WTC11 (cell line): Measurements from ENCODE around the gene PCBP3. TPM values are rescaled to one million over a fixed set of nuclear protein-coding genes. Genes with fewer than 3 reads are reported as not detected.

Experiments
- ARID4B ChIP-seq: sonication (generic); formaldehyde crosslinking; IDR thresholded peaks from 2 replicates; pipeline ENCODE4 v1.8.0; 2023; ENCODE audit warnings: missing genetic modification reagents, mild to moderate bottlenecking, borderline replicate concordance
- FOXJ3 ChIP-seq: sonication (generic); formaldehyde crosslinking; IDR thresholded peaks from 2 replicates; pipeline ENCODE4 v1.9.0; 2021; ENCODE audit warnings: missing genetic modification reagents, mild to moderate bottlenecking, borderline replicate concordance
- FOXP1 ChIP-seq: sonication (generic); formaldehyde crosslinking; IDR thresholded peaks from 2 replicates; pipeline ENCODE4 v1.8.0; 2022; ENCODE audit warnings: missing genetic modification reagents, mild to moderate bottlenecking, moderate library complexity, borderline replicate concordance
- FOXP4 ChIP-seq: sonication (generic); formaldehyde crosslinking; IDR thresholded peaks from 2 replicates; pipeline ENCODE4 v1.8.0; 2022; ENCODE audit warnings: mild to moderate bottlenecking, missing genetic modification reagents
- GRHL2 ChIP-seq: fragments of 250-450 bp; sonication (Bioruptor Pico); IDR thresholded peaks from 2 replicates; pipeline ENCODE4 v1.8.0; 2022; ENCODE audit warnings: mild to moderate bottlenecking, moderate library complexity; ENCODE audit not compliant: insufficient replicate concordance, severe bottlenecking
- GTF2I ChIP-seq: fragments of 250-450 bp; sonication (Bioruptor Pico); conservative IDR thresholded peaks from 2 replicates; pipeline ENCODE4 v1.4.0; 2021; ENCODE audit warnings: mild to moderate bottlenecking
- IRF1 ChIP-seq: sonication (generic); formaldehyde crosslinking; IDR thresholded peaks from 2 replicates; pipeline ENCODE4 v1.8.0; 2023; ENCODE audit warnings: missing genetic modification reagents
- MXD4 ChIP-seq: fragments of 250-450 bp; sonication (Bioruptor Pico); IDR thresholded peaks from 2 replicates; pipeline ENCODE4 v1.8.0; 2021; ENCODE audit warnings: mild to moderate bottlenecking, moderate library complexity, borderline replicate concordance
- MYBL2 ChIP-seq: sonication (generic); formaldehyde crosslinking; IDR thresholded peaks from 2 replicates; pipeline ENCODE4 v1.8.1; 2023; ENCODE audit warnings: mild to moderate bottlenecking, moderate library complexity, missing genetic modification reagents
- NFE2L1 ChIP-seq: sonication (generic); formaldehyde crosslinking; IDR thresholded peaks from 2 replicates; pipeline ENCODE4 v1.8.1; 2023; ENCODE audit warnings: missing genetic modification reagents
- NFYB ChIP-seq: sonication (generic); formaldehyde crosslinking; conservative IDR thresholded peaks from 2 replicates; pipeline ENCODE4 v1.8.0; 2022; ENCODE audit warnings: low read depth, missing genetic modification reagents
- RELA ChIP-seq: sonication (generic); formaldehyde crosslinking; IDR thresholded peaks from 2 replicates; pipeline ENCODE4 v1.8.1; 2022; ENCODE audit warnings: missing genetic modification reagents, mild to moderate bottlenecking, borderline replicate concordance
- SP1 ChIP-seq: sonication (generic); formaldehyde crosslinking; conservative IDR thresholded peaks from 2 replicates; pipeline ENCODE4 v1.8.1; 2022; ENCODE audit warnings: missing genetic modification reagents
- TCF7 ChIP-seq: sonication (generic); formaldehyde crosslinking; IDR thresholded peaks from 2 replicates; pipeline ENCODE4 v1.8.0; 2022; ENCODE audit warnings: mild to moderate bottlenecking, low read depth, missing genetic modification reagents, moderate library complexity
- TP53 ChIP-seq: sonication (generic); formaldehyde crosslinking; IDR thresholded peaks from 2 replicates; pipeline ENCODE4 v1.8.1; 2023; ENCODE audit warnings: mild to moderate bottlenecking, missing genetic modification reagents
- USF2 ChIP-seq: sonication (generic); formaldehyde crosslinking; IDR thresholded peaks from 2 replicates; pipeline ENCODE4 v1.8.1; 2023; ENCODE audit warnings: mild to moderate bottlenecking, missing genetic modification reagents, moderate library complexity
- ZNF121 ChIP-seq: sonication (generic); formaldehyde crosslinking; IDR thresholded peaks from 2 replicates; pipeline ENCODE4 v1.8.0; 2023; ENCODE audit warnings: missing genetic modification reagents
- ZNF281 ChIP-seq: sonication (generic); formaldehyde crosslinking; IDR thresholded peaks from 2 replicates; pipeline ENCODE4 v1.8.0; 2023; ENCODE audit warnings: mild to moderate bottlenecking, missing genetic modification reagents
- ZNF317 ChIP-seq: sonication (generic); formaldehyde crosslinking; IDR thresholded peaks from 2 replicates; pipeline ENCODE4 v1.8.1; 2023; ENCODE audit warnings: low read depth, mild to moderate bottlenecking, moderate library complexity, missing genetic modification reagents, borderline replicate concordance
- total RNA-seq: library from RNA; stranded (reverse); gene quantifications from 3 replicates; pipeline ENCODE4 v1.2.3, GENCODE V29; 2021

PCBP3 gene
- total RNA-seq, 1 experiment from 2014 or later, result 8.5 TPM

GRCh38 chr21:45981151-45982091, 337.9 kb downstream of the PCBP3 start, which contains the start of gene COL6A1 (continued):
- TF ChIP-seq ZNF121 (CRISPR knock-in tag), result peak; percentile 96
- TF ChIP-seq ARID4B, result no peak; the same call in 1 of the 2 replicates
- TF ChIP-seq TP53 (CRISPR knock-in tag), result 0 out of 2 replicates have a peak, but pooled peaks have one; percentile 39
- no peak for TF ChIP-seq RELA (CRISPR knock-in tag)
- TF ChIP-seq MXD4 (CRISPR knock-in tag), result no peak
- peak; percentile 59; the same call in 1 of the 2 replicates for TF ChIP-seq FOXP1 (CRISPR knock-in tag)
- no peak for TF ChIP-seq NFYB
- TF ChIP-seq FOXP4, result no peak
- TF ChIP-seq TCF7 (CRISPR knock-in tag), result no peak
- no peak for TF ChIP-seq ZNF317 (CRISPR knock-in tag)
- no peak for TF ChIP-seq USF2
- peak; percentile 82; the same call in 1 of the 2 replicates for TF ChIP-seq MYBL2 (CRISPR knock-in tag)
- TF ChIP-seq SP1, result no peak; the same call in 1 of the 2 replicates
- no peak for TF ChIP-seq GTF2I (CRISPR knock-in tag)
- TF ChIP-seq IRF1 (CRISPR knock-in tag), result peak; percentile 52; the same call in 1 of the 2 replicates
- TF ChIP-seq NFE2L1 (CRISPR knock-in tag), result 0 out of 2 replicates have a peak, but pooled peaks have one; percentile 27
- no peak for TF ChIP-seq FOXJ3 (CRISPR knock-in tag)
- no peak for TF ChIP-seq ZNF281 (CRISPR knock-in tag)
- TF ChIP-seq GRHL2 (CRISPR knock-in tag), result no peak
